HG03520 (cell line): ENCODE results near the gene EIF3K.

Experiments
- ATAC-seq: cut with Tn5 transposase; IDR thresholded peaks from one replicate; pipeline ENCODE4 v1.9.1; 2021; ENCODE audit warnings: mild to moderate bottlenecking, moderate library complexity; ENCODE audit not compliant: unreplicated experiment

Gene EIF3K

DNA sequence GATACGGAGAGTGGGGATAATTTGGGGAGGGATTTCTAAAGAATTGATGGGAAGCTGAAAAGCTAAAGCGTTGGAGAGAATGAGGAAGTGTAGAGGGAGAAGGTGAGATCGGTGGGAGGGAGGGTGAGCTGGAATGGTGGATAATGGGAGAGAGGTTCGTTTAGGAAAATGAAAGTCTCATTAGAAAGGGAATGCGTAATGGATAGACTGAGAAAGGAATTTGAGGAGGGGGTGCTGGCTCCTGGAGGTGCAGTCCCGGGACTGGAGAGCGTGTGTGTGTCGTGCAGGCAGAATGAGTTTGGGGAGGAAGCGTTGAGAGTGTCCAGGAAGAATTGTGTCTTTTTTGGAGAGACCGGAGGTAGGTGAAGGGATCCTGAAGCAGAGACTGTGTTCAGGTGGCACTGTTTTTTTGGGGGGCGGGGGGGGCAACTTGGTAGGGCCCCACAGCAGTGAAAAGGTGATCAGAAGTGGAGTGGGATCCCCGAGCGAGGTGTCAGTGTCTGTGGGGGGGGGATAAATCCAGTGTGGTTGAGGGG is 29.8 kb downstream of the EIF3K start:
- ATAC-seq, result no peak

DNA sequence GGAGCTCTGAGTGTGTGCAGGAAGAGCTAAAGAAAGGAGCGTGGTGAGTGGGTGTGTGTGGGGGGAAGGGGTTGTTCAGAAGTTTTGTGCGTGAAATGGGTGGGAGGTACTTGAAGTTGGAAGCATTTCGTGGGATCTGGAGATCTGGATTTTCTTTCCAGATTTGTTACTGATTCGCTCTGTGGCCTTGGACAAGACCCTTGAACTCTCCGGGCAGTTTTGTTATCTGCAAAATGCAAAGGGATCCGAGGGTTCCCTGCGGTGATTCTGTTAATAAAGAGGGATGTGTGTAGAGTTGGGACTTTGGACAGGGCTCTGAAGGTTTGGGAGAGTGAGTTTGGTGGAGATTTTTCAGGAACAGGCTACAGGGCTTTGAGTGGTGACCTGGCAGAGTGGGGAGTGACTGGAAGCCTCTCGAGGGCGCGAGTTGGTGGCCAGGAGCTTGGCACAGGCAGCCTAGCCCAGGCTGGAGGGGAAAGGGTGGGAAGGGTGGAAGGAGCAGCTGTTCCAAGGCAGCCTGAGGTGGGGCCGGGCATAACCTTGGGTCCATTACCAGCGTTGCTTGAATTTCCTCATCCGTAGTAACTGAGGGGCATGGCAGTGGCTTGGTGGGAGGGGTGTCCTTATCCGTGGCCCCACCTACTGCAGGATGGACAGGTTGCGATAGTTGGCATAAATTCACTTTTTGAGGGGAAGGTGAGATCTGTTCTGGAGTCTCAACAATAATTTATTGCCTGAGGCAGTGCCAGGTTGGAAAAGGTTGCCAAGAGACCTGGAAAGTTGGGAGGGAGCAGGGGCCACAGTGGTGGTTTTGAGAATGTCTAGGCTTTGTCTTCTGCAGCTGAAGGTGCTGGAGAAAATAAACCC is 30.6 kb downstream of the EIF3K start:
- no peak for ATAC-seq

DNA sequence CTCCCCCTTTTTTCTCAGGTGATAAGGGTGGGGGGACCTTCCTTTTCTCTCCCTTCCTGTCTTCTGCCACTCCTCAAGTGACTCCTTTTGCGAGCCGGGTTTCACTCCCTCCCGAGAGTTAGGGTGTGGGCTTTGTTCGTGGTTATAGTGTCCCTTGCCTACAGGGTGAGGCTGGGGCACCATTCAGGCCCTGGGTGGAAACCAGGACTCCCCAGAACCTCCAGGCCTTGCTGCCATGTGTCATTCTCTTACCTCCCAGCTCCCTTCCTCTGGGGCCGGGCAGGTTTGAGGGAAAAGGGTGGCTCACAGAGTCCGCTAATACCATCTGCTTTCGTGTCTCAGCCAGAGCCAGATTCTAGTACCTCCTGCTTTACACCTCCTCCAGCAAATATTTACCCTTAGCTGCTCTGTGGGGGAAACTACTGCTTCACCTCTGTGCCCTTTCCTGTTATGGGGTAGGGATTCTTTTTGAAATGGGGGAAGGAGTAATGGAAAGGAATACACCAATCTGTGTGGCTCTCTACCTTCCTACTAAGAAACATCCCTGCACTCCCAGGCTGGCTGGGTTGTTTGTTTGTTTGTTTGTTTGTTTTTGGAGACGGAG is 31.3 kb downstream of the EIF3K start:
- no peak for ATAC-seq

- no peak for ATAC-seq
Observed at GRCh38 chr19:38650911-38651584, 32.1 kb downstream of the EIF3K start.

DNA sequence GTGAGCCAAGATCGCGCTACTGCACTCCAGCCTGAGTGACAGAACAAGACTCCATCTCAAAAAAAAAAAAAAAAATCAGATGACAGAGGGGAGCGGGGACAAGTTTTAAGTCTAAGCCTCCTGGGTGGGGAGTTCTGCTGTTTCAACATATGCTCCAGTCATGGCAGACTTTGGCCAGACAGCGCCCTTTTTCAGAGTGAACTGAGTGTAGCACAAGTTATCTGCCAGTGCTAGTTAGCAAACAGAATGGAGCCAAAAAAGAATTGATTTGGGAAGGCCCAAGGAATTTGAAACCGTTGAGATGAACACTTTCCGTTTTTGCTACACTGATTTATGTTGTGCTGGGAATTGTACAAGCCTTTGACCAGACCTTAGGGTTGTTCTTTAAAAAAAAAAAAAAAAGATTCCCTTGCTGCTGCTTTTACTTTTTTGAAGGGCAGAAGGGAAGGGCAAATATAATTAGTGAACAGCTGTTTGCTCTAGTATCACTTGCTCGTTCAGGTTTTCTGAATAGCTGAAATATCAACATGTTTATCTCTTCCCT is 34.1 kb downstream of the EIF3K start:
- ATAC-seq, result no peak

DNA sequence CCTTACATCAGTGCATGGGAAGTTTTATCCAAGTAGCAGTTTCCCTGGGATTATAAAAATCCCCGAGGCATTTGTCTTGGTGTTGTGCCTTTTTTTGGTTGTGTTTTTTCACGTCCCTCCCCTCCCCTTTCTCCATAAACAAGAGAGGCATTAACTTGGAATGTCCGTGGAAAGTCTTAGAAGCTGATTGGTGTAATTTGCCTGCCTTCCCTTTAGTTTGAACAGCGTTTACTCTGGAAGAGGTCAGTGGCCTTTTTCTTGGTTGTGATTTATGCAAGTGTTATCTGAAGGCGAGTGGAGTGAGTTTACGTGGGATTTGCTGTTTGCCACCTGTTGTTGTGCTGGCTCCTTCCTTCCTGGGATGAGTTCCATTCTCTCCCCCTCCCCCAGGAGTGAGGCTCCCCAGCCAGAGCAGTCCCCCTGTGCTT is 35.7 kb downstream of the EIF3K start:
- no peak for ATAC-seq

DNA sequence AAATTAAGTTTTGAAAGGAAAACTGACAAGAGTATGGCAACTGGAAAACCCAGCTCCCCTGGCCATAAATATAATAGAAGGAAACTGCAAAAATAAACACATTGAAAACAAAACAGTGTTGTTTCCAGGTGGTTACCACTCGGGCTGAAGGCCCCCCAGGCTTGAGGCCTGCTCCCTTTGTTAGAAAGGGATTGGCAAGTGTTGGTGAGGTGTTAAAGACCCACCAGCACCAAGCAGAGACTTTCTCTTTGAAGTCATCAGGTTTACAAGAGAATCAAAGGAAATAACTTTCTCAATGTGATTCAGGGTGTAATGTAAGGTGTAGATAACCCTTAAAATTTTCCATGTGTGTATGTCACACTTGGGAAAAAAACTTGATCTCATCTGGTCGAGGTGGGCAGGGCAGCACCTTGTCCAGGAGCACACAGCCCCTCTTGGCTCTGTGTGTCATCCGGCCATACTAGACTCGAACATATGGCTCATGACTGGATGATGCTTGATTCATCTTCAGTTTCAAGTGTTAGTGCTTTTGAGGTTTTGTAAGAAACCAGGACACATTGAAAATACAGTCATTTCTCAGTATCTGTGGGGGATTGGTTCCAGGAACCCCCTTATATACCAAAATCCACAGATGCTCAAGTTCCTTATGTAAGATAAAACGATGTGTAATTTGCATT is 36.3 kb downstream of the EIF3K start:
- ATAC-seq, result no peak

GRCh38 chr19:38656171-38656981 is 37.4 kb downstream of the EIF3K start:
- ATAC-seq, result no peak

- no peak for ATAC-seq
Observed at GRCh38 chr19:38657633-38658222, 38.7 kb downstream of the EIF3K start.

DNA sequence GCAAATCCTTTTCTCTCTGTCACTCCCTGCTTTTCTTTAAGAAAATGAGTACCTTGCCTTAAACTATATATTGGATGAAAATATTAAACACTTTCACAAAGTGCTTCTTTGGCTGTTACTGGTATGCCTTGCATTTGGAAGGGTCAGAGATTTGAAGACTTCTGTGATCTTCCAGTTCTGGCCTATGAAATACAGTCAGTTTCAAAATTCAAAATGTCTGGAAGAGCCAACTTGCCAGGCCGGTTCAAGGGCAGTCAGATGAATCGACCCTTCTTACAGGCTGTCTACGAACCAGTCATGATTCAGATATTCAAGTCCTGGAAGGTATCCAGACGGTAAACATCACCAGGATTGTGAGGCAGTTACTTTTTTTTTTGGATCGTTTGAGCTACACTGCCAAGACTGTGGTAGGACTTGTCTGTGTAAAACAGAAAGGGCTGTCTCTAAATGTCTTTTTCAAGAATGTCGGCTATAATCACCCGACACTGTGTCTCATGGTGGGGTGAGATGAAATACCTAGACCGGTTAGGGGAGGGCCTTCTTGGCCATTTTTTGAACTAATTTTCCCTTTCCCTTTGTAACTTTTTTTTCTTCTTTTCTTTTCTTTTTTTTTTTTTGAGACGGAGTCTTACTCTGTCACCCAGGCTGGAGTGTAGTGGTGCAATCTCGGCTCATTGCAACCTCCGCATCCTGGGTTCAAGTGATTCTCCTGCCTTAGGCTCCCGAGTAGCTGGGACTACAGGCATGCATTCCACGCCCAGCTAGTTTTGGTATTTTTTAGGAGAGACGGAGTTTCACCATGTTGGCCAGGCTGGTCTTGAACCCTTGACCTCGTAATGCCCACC is 39.7 kb downstream of the EIF3K start:
- ATAC-seq, result no peak

GRCh38 chr19:38660724-38661123 is 41.7 kb downstream of the EIF3K start:
- no peak for ATAC-seq

- no peak for ATAC-seq
Observed at GRCh38 chr19:38661136-38661535, 42.1 kb downstream of the EIF3K start.

DNA sequence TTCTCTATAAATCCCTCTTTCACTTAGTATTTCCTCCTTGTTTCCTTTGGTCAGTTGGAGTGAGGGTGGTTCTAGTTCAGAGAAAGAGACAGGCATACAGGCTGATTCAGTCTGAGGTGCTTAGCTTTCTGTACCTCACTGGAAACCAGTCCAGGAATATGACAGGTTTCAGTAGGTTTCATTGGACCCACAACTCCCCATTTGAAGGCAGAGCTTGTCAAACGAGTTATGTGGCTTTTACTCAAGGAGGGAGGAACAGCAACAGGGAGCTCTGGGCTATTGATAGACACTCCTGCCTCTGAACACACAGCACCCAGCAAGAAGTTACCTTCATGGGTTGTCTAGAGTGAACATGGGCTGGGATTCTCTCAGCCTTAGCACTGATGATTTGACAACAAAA is 43.0 kb downstream of the EIF3K start:
- no peak for ATAC-seq

- no peak for ATAC-seq
Observed at GRCh38 chr19:38662537-38663155, 43.7 kb downstream of the EIF3K start.

DNA sequence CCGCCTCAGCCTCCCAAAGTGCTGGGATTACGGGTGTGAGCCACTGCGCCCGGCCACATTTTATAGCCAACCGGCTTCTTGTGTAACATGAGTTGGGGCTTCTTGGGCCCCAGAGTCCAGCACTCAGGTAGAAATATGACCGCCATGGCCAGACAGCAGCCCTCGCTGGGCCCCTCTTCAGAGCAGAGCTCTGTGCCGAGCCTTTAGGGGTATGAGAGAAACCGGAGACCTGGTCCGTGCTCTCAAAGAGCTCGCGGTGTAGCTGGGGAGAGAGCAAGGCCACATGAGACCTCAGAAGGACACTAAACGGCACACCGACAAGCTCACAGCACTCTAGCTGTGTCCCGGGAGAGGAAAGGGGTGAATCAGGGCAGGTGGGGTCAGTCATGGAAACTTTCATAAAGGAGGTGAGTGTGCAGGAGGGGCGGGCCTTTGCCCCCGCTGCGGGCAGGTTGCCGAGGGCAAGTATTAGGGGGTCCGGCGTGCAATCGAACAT is 44.2 kb downstream of the EIF3K start:
- ATAC-seq, result no peak

DNA sequence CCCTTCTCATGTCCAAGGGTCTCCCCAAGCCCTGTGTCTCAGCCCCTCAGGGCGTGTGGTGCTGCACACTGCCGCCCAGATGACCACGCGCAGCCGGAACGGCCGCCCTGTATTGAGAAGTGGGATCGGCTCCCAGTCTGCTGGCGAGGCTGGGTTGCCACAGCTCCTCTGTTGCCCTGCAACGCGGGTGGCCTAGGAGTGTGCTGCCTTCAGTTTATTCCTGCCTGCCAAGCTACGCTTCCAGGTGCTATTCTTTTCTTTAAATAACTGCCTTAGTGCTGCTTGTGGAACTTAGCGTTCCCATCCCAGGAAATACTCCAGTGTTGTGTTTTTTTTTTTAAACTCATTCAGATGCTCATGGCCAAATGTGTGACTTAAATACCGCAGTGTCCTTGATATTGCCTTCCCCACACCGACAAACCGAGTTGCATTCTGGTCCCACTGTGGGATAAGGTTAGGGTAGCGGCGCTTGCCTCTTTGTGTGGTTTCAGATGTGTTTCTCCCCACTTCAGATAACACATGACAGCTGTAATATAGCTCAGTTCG is 45.0 kb downstream of the EIF3K start:
- no peak for ATAC-seq

GRCh38 chr19:38664503-38665211 is 45.7 kb downstream of the EIF3K start:
- ATAC-seq, result no peak
